Erythroblast (primary cell): ENCODE data around the gene PRXL2A.

ENCODE experiments used
- GATA1 ChIP-seq: IDR thresholded peaks from 2 replicates; pipeline ENCODE4 v1.6.1; 2011; ENCODE audit warnings: low read depth, mild to moderate bottlenecking, control low read depth, low read length, moderate library complexity
- POLR2A ChIP-seq: IDR thresholded peaks from 2 replicates; pipeline ENCODE4 v1.6.1; 2011; ENCODE audit warnings: mild to moderate bottlenecking, low read length

DNA sequence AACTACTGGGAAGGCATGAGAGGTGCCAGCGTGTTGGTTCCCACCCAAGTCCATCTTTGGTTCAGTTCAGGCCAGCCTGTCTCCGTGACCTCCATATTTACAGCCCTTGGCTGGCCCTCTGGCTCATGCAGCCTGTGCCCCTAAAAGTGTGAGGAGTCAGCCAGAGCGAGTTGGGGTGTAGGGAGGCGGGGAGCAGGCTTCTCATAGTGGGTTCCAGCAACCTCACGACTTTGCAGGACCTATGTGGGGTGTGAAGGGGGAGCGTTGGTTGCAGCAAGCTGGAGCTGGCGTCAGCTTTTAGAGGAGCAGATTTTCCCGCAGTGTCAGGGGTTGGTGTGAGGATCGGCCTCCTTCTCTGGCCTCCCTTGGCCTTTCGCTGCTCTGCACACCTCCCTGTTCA lies 55.5 kb downstream of the PRXL2A start:
- TF ChIP-seq POLR2A, result no peak
- no peak for TF ChIP-seq GATA1
